MCF 10A (cell line): ENCODE measurements around the gene PRR35. TPM values are rescaled to one million over a fixed set of nuclear protein-coding genes. Genes with fewer than 3 reads are reported as not detected.

ENCODE experiments used
- BruUV-seq: library from RNA; stranded (reverse); fragments of 400-500 nt; replicated peaks from 2 replicates; lab custom pipeline; 2021; lab: Mats Ljungman, UMichigan
- CTCF ChIA-PET: fragments of 300-600 bp; sonication (Branson Sonifier 250); formaldehyde crosslinking; extraction: SDS; loops from one replicate; lab custom pipeline; 2021; ENCODE audit warnings: antibody characterized with exemption, inconsistent platforms; lab: Yijun Ruan, JAX
- POLR2A ChIA-PET: fragments of 300-600, 350-650 bp; sonication (Branson Sonifier 250); formaldehyde crosslinking; extraction: SDS; loops from one replicate; lab custom pipeline; 2020; ENCODE audit warnings: antibody characterized with exemption, inconsistent platforms; lab: Yijun Ruan, JAX
- DNase-seq: peaks from one replicate; pipeline ENCODE4 v3.0.0-alpha.2; 2018; ENCODE audit not compliant: unreplicated experiment
- H3K27ac Mint-ChIP-seq: one replicate; pipeline ENCODE4 v1.8.0; 2022; ENCODE audit warnings: mild to moderate bottlenecking, low read depth, mixed read lengths; ENCODE audit not compliant: unreplicated experiment
- H3K27me3 Mint-ChIP-seq: one replicate; pipeline ENCODE4 v1.8.0; 2022; ENCODE audit warnings: mixed read lengths; ENCODE audit not compliant: insufficient read depth, unreplicated experiment
- H3K36me3 Mint-ChIP-seq: one replicate; pipeline ENCODE4 v1.8.0; 2022; ENCODE audit warnings: mild to moderate bottlenecking, moderate library complexity, mixed read lengths; ENCODE audit not compliant: insufficient read depth, unreplicated experiment
- H3K4me1 Mint-ChIP-seq: one replicate; pipeline ENCODE4 v1.8.0; 2022; ENCODE audit warnings: mixed read lengths; ENCODE audit not compliant: insufficient read depth, unreplicated experiment
- H3K4me3 Mint-ChIP-seq: one replicate; pipeline ENCODE4 v1.8.0; 2022; ENCODE audit warnings: mild to moderate bottlenecking, moderate library complexity, mixed read lengths; ENCODE audit not compliant: unreplicated experiment
- H3K9me3 Mint-ChIP-seq: one replicate; pipeline ENCODE4 v1.8.0; 2022; ENCODE audit warnings: mixed read lengths; ENCODE audit not compliant: unreplicated experiment
- intact Hi-C: fragments of 100-400 bp; cut with micrococcal nuclease; formaldehyde crosslinking; loops from 2 replicates; pipeline ENCODE4 v1.14.1; 2022
- total RNA-seq: library from RNA; stranded (reverse); gene quantifications from 2 replicates; pipeline ENCODE4 v1.2.3, GENCODE V29; 2022
- TF ChIP-seq, protein P1 (sequence below): fragments of 200-600 bp; IDR thresholded peaks from one replicate; pipeline ENCODE4 v1.8.0; 2022; ENCODE audit warnings: antibody characterized with exemption, mild to moderate bottlenecking; ENCODE audit not compliant: unreplicated experiment

PRR35 gene
- total RNA-seq, 1 experiment from 2014 or later = not detected

DNA sequence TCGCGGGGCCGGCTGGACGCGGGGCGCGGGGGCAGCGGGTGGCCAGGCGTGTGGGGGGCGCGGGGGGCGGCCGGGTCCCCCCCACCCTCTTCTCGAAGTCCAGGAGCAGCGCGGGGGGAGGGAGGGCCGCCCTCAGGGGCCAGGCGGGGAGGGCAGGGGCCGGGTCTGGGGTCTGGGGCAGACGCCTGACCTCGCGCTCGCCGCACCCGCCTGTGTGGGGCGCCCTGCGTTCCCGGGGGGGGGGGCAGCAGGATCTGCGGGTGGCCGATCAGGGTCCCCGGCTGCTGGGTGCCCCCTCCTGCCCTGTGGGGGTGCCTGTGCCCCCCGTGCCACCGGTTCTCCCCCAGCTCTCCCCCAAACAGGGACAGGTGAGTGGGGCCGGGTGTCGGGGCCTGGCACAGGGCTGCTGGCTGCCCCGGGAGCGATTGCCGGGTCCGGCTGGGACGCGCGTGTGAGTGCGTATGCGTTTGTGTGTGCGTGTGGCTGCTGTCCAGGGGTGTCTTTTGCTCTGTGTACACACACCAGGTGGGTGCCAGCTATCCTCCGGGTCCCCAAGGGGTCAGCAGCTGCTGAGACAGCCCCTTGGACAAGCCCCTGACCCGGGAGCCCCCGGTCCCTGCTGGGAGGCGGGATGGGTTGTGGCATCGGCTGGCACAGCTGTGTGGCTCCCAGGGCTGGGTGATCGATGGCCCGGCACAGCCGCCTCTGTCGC, 663 bp downstream of the PRR35 start:
- no peak overlapping the region for H3K27ac Mint-ChIP-seq
- H3K4me1 Mint-ChIP-seq = no peaks in the 10 kb centered on the region
- no peaks in the 10 kb centered on the region for H3K27me3 Mint-ChIP-seq
- TF ChIP-seq, protein P1, sequence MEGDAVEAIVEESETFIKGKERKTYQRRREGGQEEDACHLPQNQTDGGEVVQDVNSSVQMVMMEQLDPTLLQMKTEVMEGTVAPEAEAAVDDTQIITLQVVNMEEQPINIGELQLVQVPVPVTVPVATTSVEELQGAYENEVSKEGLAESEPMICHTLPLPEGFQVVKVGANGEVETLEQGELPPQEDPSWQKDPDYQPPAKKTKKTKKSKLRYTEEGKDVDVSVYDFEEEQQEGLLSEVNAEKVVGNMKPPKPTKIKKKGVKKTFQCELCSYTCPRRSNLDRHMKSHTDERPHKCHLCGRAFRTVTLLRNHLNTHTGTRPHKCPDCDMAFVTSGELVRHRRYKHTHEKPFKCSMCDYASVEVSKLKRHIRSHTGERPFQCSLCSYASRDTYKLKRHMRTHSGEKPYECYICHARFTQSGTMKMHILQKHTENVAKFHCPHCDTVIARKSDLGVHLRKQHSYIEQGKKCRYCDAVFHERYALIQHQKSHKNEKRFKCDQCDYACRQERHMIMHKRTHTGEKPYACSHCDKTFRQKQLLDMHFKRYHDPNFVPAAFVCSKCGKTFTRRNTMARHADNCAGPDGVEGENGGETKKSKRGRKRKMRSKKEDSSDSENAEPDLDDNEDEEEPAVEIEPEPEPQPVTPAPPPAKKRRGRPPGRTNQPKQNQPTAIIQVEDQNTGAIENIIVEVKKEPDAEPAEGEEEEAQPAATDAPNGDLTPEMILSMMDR = no peak
- ChIA-PET CTCF (interaction anchor here (0.6 to 0.7 kb wide), 2 partner anchors 10 to 76 kb away, joined by 3 read pairs; no protein-coding TSS in a partner anchor), POLR2A (no interaction called here)
- no peak for DNase-seq
- H3K36me3 Mint-ChIP-seq = no peaks in the 10 kb centered on the region
- no TSS peak for BruUV-seq
- intact Hi-C loops = no loop called here
- H3K4me3 Mint-ChIP-seq = no peak overlapping the region
- no peaks in the 10 kb centered on the region for H3K9me3 Mint-ChIP-seq

DNA sequence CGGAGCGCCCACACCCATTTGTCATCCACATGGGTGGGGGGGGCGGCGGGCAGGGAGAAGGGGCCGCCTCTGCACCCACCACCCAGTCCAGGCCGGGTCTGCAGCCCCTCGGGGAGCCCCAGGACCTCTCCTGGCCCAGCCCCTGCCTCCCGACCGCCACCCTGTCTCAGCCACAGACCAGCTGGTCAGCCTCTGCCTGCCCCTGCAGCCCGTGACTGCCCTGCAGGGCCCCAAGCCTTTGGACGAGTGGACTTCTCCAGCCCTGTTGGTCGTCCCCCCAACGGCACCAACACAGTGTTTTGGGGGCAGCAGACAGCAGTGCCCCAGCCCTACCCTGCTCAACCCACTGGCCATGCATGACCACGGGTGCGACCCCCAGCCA, 1.2 kb downstream of the PRR35 start:
- Mint-ChIP-seq H3K4me3 (no peak overlapping the region), H3K27me3 (no peaks in the 10 kb centered on the region), H3K9me3 (no peaks in the 10 kb centered on the region), H3K4me1 (no peaks in the 10 kb centered on the region), H3K27ac (no peak overlapping the region), H3K36me3 (no peaks in the 10 kb centered on the region)
- POLR2A ChIA-PET = no interaction called here
- BruUV-seq = no TSS peak
- TF ChIP-seq, protein P1 = no peak
- no peak for DNase-seq
- intact Hi-C loops = no loop called here
- CTCF ChIA-PET = no interaction called here

DNA sequence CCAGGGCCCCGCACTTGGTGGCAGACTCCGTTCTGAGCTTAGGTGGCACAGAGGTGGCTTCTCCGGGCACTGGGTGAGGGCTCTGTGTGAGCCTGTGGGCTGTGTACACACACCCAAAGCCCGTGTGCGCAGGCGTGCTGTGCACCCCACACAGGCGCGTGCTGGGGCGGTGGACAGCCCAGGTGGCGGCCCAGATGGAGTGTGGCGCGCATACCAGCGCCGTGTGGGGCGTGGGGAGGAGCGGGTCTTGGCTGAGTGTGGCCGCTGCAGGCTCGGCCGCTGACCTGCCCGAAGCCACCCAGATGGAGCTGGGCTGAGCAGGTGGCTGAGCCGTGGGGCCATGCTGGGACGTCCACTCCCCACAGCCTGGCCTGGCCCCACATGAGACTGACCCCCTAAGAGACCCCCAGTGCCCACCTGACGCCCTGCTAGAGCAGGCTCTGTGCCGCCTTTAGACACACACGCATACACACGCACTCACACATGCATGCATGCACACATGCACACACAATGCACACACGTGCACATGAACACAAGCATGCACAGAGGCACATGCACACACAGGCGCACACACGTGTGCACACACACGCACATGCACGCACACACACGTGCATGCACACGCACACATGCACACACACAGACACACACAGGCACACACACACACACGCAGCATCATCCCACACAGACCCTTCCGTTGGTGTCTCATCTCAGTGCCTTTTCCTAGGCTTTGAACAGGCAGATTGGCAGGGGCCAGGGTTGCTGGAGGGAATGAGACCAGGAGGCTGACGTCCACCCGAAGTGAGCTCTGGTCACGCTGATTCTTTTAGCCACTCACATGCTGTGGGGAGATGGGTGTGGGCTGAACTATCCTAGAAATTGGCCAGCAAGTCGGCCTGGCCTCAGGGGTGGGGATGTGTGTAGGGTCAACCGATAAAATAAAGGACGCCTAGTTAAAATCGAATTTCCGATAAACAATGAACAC, 2.1 kb downstream of the PRR35 start:
- no peaks in the 10 kb centered on the region for H3K4me1 Mint-ChIP-seq
- intact Hi-C loops = no loop called here
- BruUV-seq = no TSS peak
- no peaks in the 10 kb centered on the region for H3K27me3 Mint-ChIP-seq
- no peak overlapping the region for H3K27ac Mint-ChIP-seq
- no peaks in the 10 kb centered on the region for H3K9me3 Mint-ChIP-seq
- no peak for DNase-seq
- CTCF ChIA-PET = interaction anchor here (0.6 kb wide), 1 partner anchor 175 kb away, joined by 4 read pairs; no protein-coding TSS in a partner anchor
- no peaks in the 10 kb centered on the region for H3K36me3 Mint-ChIP-seq
- POLR2A ChIA-PET = no interaction called here
- no peak overlapping the region for H3K4me3 Mint-ChIP-seq
- TF ChIP-seq, protein P1 = no peak

GRCh38 chr16:563072-563644, 3.0 kb downstream of the PRR35 start:
- no peaks in the 10 kb centered on the region for H3K36me3 Mint-ChIP-seq
- TF ChIP-seq, protein P1 = no peak
- H3K9me3 Mint-ChIP-seq = no peaks in the 10 kb centered on the region

More at GRCh38 chr16:563072-563644, 3.0 kb downstream of the PRR35 start:
- ChIA-PET CTCF (no interaction called here), POLR2A (no interaction called here)
- intact Hi-C loops = no loop called here
- Mint-ChIP-seq H3K27ac (no peak overlapping the region), H3K4me3 (no peak overlapping the region), H3K4me1 (no peaks in the 10 kb centered on the region), H3K27me3 (no peaks in the 10 kb centered on the region)
- no peak for DNase-seq
- BruUV-seq = no TSS peak
